Cardiac atrium fibroblast (primary cell): Measurements from ENCODE around the gene TGM1. TPM values are rescaled to one million over a fixed set of nuclear protein-coding genes. Genes with fewer than 3 reads are reported as not detected.

ENCODE experiments used
- total RNA-seq: library from RNA; depleted of rRNA; stranded (reverse); fragments of >200 nt; gene quantifications from 2 replicates; pipeline ENCODE4 v1.2.3, GENCODE V29; 2015

Gene TGM1
- total RNA-seq, 1 donor from 2014 or later = 0.72 TPM

Other genes starting within 250 kb of the TGM1 start
- 0.16 TPM in 1 of 2 replicates, not detected in the other for gene CARMIL3, start 211.2 kb downstream of the TGM1 start, total RNA-seq
- not detected in 2 replicates for gene CPNE6, start 191.6 kb downstream of the TGM1 start, total RNA-seq
- gene PCK2, start 168.9 kb downstream of the TGM1 start, total RNA-seq = 32.7 and 43.4 TPM in 2 replicates
- 27.5 and 28.7 TPM in 2 replicates for gene DCAF11, start 148.4 kb downstream of the TGM1 start, total RNA-seq
- 0.32 TPM in 1 of 2 replicates, not detected in the other for gene NRL, start 148.2 kb downstream of the TGM1 start, total RNA-seq
- 0.32 TPM in 1 of 2 replicates, not detected in the other for gene FITM1, start 132.5 kb downstream of the TGM1 start, total RNA-seq
- 151 and 174 TPM in 2 replicates for gene PSME1, start 127.0 kb downstream of the TGM1 start, total RNA-seq
- gene EMC9, start 121.6 kb downstream of the TGM1 start, total RNA-seq = 14.4 and 27.4 TPM in 2 replicates
- 44.6 and 52.2 TPM in 2 replicates for gene PSME2, start 116.6 kb downstream of the TGM1 start, total RNA-seq
- gene RNF31, start 115.7 kb downstream of the TGM1 start, total RNA-seq = 24.2 and 25.6 TPM in 2 replicates
- gene IRF9, start 101.9 kb downstream of the TGM1 start, total RNA-seq = 34.2 and 65.2 TPM in 2 replicates
- gene REC8, start 91.1 kb downstream of the TGM1 start, total RNA-seq = 2.9 TPM in 1 of 2 replicates, not detected in the other
- 24.2 and 39.0 TPM in 2 replicates for gene IPO4, start 74.4 kb downstream of the TGM1 start, total RNA-seq
- gene TM9SF1, start 67.7 kb downstream of the TGM1 start, total RNA-seq = 71.5 and 84.7 TPM in 2 replicates
- not detected in 2 replicates for gene TSSK4, start 57.5 kb downstream of the TGM1 start, total RNA-seq
- 34.7 TPM in 2 replicates for gene CHMP4A, start 49.7 kb downstream of the TGM1 start, total RNA-seq
- gene MDP1, start 47.1 kb downstream of the TGM1 start, total RNA-seq = 6.7 and 9.2 TPM in 2 replicates
- gene NEDD8, start 30.8 kb downstream of the TGM1 start, total RNA-seq = 140 and 176 TPM in 2 replicates
- gene GMPR2, start 30.2 kb downstream of the TGM1 start, total RNA-seq = 41.7 and 96.7 TPM in 2 replicates
- 42.1 and 42.6 TPM in 2 replicates for gene TINF2, start 20.6 kb downstream of the TGM1 start, total RNA-seq
- 25.9 and 39.9 TPM in 2 replicates for gene RABGGTA, start 8.4 kb upstream of the TGM1 start, total RNA-seq
- 11.3 and 19.0 TPM in 2 replicates for gene DHRS1, start 36.6 kb upstream of the TGM1 start, total RNA-seq
- 12.6 and 13.9 TPM in 2 replicates for gene NOP9, start 36.7 kb upstream of the TGM1 start, total RNA-seq
- gene CIDEB, start 44.8 kb upstream of the TGM1 start, total RNA-seq = 0.18 and 2.8 TPM in 2 replicates
- 1.4 and 2.1 TPM in 2 replicates for gene LTB4R2, start 47.0 kb upstream of the TGM1 start, total RNA-seq
- gene LTB4R, start 48.3 kb upstream of the TGM1 start, total RNA-seq = 3.6 and 6.3 TPM in 2 replicates
- gene ADCY4, start 71.9 kb upstream of the TGM1 start, total RNA-seq = 1.8 and 2.3 TPM in 2 replicates
- gene RIPK3, start 76.8 kb upstream of the TGM1 start, total RNA-seq = 0.36 TPM in 1 of 2 replicates, not detected in the other
- gene NFATC4, start 105.0 kb upstream of the TGM1 start, total RNA-seq = 40.0 and 41.9 TPM in 2 replicates
- gene NYNRIN, start 135.8 kb upstream of the TGM1 start, total RNA-seq = 6.3 and 11.7 TPM in 2 replicates
- gene CBLN3, start 166.5 kb upstream of the TGM1 start, total RNA-seq = 2.8 and 3.4 TPM in 2 replicates
- gene KHNYN, start 166.8 kb upstream of the TGM1 start, total RNA-seq = 30.3 and 36.6 TPM in 2 replicates
- gene SDR39U1, start 179.6 kb upstream of the TGM1 start, total RNA-seq = 14.1 and 24.2 TPM in 2 replicates
- not detected in 2 replicates for gene CMA1, start 245.1 kb upstream of the TGM1 start, total RNA-seq